Large intestine (tissue), 3 donors: ENCODE results near the gene CELF2. TPM values are rescaled to one million over a fixed set of nuclear protein-coding genes. Genes with fewer than 3 reads are reported as not detected.
"Not testable (repeated sequence)": the region's sequence is repeated elsewhere in the genome, so short reads cannot be mapped to it uniquely, and the experiment has no call there.

ENCODE experiments used
- DNase-seq, 2 donors: peaks; one replicate each; pipeline versions ENCODE4 v3.0.0 to v3.0.0-alpha.2; 2013
- H3K27ac ChIP-seq: one replicate; pipeline ENCODE4 v1.5.1; 2013; ENCODE audit warnings: low read length
- H3K27me3 ChIP-seq: 2 replicates; pipeline ENCODE4 v1.6.1; 2013; ENCODE audit warnings: low read length; ENCODE audit not compliant: control insufficient read depth, insufficient read depth
- H3K36me3 ChIP-seq: 2 replicates; pipeline ENCODE4 v1.6.1; 2013; ENCODE audit warnings: low read length; ENCODE audit not compliant: control insufficient read depth, insufficient read depth
- H3K4me1 ChIP-seq: one replicate; pipeline ENCODE4 v1.6.1; 2013; ENCODE audit warnings: low read length; ENCODE audit not compliant: control insufficient read depth, insufficient read depth
- H3K4me3 ChIP-seq: one replicate; pipeline ENCODE4 v1.5.1; 2013; ENCODE audit warnings: low read length
- H3K9me3 ChIP-seq: one replicate; pipeline ENCODE4 v1.6.1; 2013; ENCODE audit warnings: mild to moderate bottlenecking, low read depth, low read length, moderate library complexity; ENCODE audit not compliant: control insufficient read depth
- WGBS: methylation state at CpG from one replicate; pipeline ENCODE4 v1.1.5; 2013; ENCODE audit warnings: low lambda C conversion rate; ENCODE audit not compliant: insufficient coverage; 5-methylcytosine and 5-hydroxymethylcytosine counted together
- polyA plus RNA-seq: library from polyadenylated mRNA; unstranded; fragments of 120-200 nt; gene quantifications from one replicate; pipeline ENCODE4 v1.2.1, GENCODE V29; 2013

The CELF2 gene
- polyA plus RNA-seq, 1 donor = 14.9 TPM

GRCh38 chr10:11364241-11364640, 346.6 kb downstream of the CELF2 start:
- Histone ChIP-seq H3K27ac (no peak overlapping the region), H3K36me3 (no peaks in the 10 kb centered on the region), H3K27me3 (no peaks in the 10 kb centered on the region), H3K4me1 (no peaks in the 10 kb centered on the region), H3K9me3 (peaks cover under 1% of the 10 kb centered on the region), H3K4me3 (no peak overlapping the region)
- WGBS = no CpG with 5 or more reads among the region's 1 CpG
- DNase-seq = no peak

- no CpG with 5 or more reads among the region's 4 CpGs for WGBS
- H3K4me1 ChIP-seq, DNase-seq, H3K36me3 ChIP-seq, H3K27me3 ChIP-seq, H3K27ac ChIP-seq, H3K4me3 ChIP-seq, H3K9me3 ChIP-seq: not testable (repeated sequence)
These were observed 349.2 kb downstream of the CELF2 start for GRCh38 chr10:11366889-11367288.

DNA sequence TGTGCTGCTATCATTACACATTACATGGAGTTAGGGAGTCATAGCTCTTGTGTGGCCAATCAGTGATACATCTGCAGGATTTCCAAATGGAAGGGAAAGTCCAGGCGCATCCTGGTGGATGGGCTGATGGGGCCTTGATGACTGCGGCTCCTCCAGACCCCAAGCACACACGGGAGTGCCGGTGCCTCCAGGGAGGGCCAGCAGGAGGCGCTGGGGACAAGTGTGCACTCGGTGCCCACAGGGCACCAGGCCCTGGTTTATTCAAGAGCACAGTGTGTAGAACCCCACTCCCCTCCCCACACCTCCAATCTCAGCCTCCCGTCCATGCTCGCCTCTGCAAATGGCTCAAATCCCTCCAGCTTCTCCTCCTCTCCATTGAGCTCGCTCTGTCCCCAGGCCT, 349.8 kb downstream of the CELF2 start:
- DNase-seq = no peak
- Histone ChIP-seq H3K36me3 (no peaks in the 10 kb centered on the region), H3K9me3 (no peaks in the 10 kb centered on the region), H3K4me1 (no peaks in the 10 kb centered on the region), H3K4me3 (no peak overlapping the region), H3K27ac (no peak overlapping the region), H3K27me3 (no peaks in the 10 kb centered on the region)
- WGBS = no CpG with 5 or more reads among the region's 9 CpGs

DNA sequence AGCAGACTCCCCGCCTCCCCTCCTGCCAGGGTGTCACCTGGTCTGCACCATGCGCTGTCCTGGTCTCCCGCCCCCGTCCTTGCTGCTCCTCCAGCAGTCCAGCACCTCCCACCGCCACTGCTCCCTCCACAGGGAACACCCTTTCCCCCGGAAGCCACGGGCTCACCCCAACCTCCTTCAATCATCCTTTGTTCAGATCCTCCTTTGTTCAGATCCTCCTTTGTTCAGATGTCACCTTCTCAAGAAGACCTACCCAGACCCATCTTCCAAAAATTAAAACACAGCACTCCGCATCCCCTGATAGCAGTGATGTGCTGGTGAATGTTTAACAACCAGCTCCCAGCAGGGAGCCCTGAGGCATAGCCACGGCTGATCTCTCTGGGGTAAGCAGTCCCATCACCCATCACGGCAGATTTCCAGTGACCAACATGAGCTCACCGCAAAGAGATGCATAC, 356.1 kb downstream of the CELF2 start:
- no peak for DNase-seq
- WGBS = no CpG with 5 or more reads among the region's 11 CpGs

DNA sequence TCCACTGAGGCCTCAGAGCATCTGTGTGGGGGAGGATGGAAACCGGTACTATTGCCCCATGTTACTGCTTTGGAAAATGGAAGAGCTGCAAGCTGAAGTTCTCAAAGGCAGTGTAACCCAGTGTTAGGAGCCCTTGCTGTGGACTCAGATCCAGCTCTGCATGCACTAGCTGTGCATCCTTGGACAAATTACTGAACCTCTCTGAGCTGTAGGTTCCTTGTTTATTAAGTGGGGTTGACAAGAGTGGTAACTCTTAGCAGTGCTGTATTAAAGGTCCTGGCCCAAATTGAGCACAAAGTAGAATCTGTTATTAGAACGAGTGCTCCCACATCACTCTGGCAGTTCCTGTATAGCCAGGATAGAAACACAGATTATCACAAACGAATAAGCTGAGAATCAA, 359.6 kb downstream of the CELF2 start:
- H3K27ac ChIP-seq = no peak overlapping the region
- DNase-seq = no peak
- H3K9me3 ChIP-seq = no peaks in the 10 kb centered on the region
- no peaks in the 10 kb centered on the region for H3K36me3 ChIP-seq
- H3K4me3 ChIP-seq = no peak overlapping the region
- peaks cover 3% of the 10 kb centered on the region for H3K27me3 ChIP-seq
- no peaks in the 10 kb centered on the region for H3K4me1 ChIP-seq
- no CpG with 5 or more reads among the region's 3 CpGs for WGBS

More for the DNA sequence above, 356.1 kb downstream of the CELF2 start:
- H3K36me3 ChIP-seq = no peaks in the 10 kb centered on the region
- no peaks in the 10 kb centered on the region for H3K9me3 ChIP-seq
- H3K27me3 ChIP-seq = peaks cover 3% of the 10 kb centered on the region
- no peaks in the 10 kb centered on the region for H3K4me1 ChIP-seq
- H3K4me3 ChIP-seq = no peak overlapping the region
- H3K27ac ChIP-seq = no peak overlapping the region

- no CpG with 5 or more reads among the region's 6 CpGs for WGBS
- no peaks in the 10 kb centered on the region for H3K4me1 ChIP-seq
- no peaks in the 10 kb centered on the region for H3K36me3 ChIP-seq
- H3K9me3 ChIP-seq = no peaks in the 10 kb centered on the region
- peaks cover under 1% of the 10 kb centered on the region for H3K27me3 ChIP-seq
- no peak overlapping the region for H3K27ac ChIP-seq
- no peak overlapping the region for H3K4me3 ChIP-seq
- DNase-seq = no peak
These were observed 361.2 kb downstream of the CELF2 start for GRCh38 chr10:11378835-11379234.

- Histone ChIP-seq H3K4me1 (no peaks in the 10 kb centered on the region), H3K36me3 (no peaks in the 10 kb centered on the region), H3K4me3 (no peak overlapping the region), H3K27ac (no peak overlapping the region), H3K27me3 (no peaks in the 10 kb centered on the region), H3K9me3 (no peaks in the 10 kb centered on the region)
- no CpG with 5 or more reads among the region's 17 CpGs for WGBS
- no peak for DNase-seq
These were observed 362.1 kb downstream of the CELF2 start for GRCh38 chr10:11379771-11380170.

GRCh38 chr10:11381023-11381422, 363.4 kb downstream of the CELF2 start:
- H3K9me3 ChIP-seq = no peaks in the 10 kb centered on the region
- H3K27me3 ChIP-seq = no peaks in the 10 kb centered on the region
- no CpG with 5 or more reads among the region's 7 CpGs for WGBS
- no peaks in the 10 kb centered on the region for H3K4me1 ChIP-seq
- H3K36me3 ChIP-seq = no peaks in the 10 kb centered on the region
- no peak for DNase-seq
- no peak overlapping the region for H3K27ac ChIP-seq
- H3K4me3 ChIP-seq = no peak overlapping the region

DNA sequence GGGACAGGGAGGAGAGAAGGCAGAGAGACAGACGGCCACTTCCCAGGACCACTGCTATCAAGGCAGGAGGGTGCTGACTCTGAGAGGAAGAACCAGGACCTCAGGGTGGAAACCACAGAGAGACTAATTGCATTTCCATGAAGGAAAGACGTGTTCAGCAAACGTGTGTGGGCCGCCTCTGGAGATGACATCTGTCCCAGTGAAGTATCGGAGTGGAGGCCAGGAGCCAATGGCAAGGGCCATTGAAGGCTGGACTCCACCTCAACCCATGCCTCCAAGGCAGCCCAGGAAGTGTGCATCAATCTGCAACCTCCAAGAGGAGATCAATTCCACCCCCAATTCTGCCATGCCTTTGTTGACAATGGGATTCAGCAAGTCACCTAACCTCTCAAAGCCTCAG, 363.8 kb downstream of the CELF2 start:
- DNase-seq = no peak
- Histone ChIP-seq H3K27me3 (no peaks in the 10 kb centered on the region), H3K4me3 (no peak overlapping the region), H3K9me3 (no peaks in the 10 kb centered on the region), H3K36me3 (no peaks in the 10 kb centered on the region), H3K27ac (no peak overlapping the region), H3K4me1 (no peaks in the 10 kb centered on the region)
- WGBS = no CpG with 5 or more reads among the region's 5 CpGs

DNA sequence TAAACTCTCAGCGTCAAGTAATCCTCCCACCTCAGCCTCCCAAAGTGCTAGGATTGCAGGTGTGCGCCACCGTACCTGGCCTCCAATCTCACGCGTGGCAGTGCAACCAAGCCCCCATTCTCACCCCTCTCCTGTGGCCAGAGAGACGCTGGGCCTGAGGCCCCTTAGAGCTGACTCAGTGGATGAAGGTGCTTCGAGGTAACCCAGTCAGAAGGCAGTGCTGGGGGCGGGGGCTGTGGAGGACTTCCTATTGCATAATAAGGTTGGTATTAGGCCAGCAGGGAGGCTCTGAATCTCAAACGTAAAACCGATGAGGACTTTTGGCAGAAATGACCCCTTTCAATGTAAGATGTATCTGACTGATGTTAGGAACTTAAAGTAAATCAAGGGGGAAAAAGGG, 364.5 kb downstream of the CELF2 start:
- no peaks in the 10 kb centered on the region for H3K4me1 ChIP-seq
- no peaks in the 10 kb centered on the region for H3K27me3 ChIP-seq
- no peak for DNase-seq
- no CpG with 5 or more reads among the region's 10 CpGs for WGBS
- no peak overlapping the region for H3K27ac ChIP-seq
- H3K4me3 ChIP-seq = no peak overlapping the region
- no peaks in the 10 kb centered on the region for H3K36me3 ChIP-seq
- H3K9me3 ChIP-seq = no peaks in the 10 kb centered on the region

- Histone ChIP-seq H3K4me3 (no peak overlapping the region), H3K27me3 (no peaks in the 10 kb centered on the region), H3K4me1 (no peaks in the 10 kb centered on the region), H3K9me3 (no peaks in the 10 kb centered on the region), H3K27ac (no peak overlapping the region), H3K36me3 (no peaks in the 10 kb centered on the region)
- no peak for DNase-seq
- no CpG with 5 or more reads among the region's 8 CpGs for WGBS
These were observed 368.4 kb downstream of the CELF2 start for GRCh38 chr10:11386044-11386443.
